Activated CD4-positive, alpha-beta memory T cell treated with anti-CD3 and anti-CD28 coated beads for 36 hours (primary cell): Measurements from ENCODE around the gene MYMX. TPM values are rescaled to one million over a fixed set of nuclear protein-coding genes. Genes with fewer than 3 reads are reported as not detected.
"Not testable (repeated sequence)": the region's sequence is repeated elsewhere in the genome, so short reads cannot be mapped to it uniquely, and the experiment has no call there.

Experiments
- CTCF ChIA-PET: fragments of 350-600 bp; sonication (Branson Sonifier 250); formaldehyde crosslinking; loops from one replicate; lab custom pipeline; 2021; ENCODE audit warnings: antibody characterized with exemption, inconsistent platforms; lab: Charles Lee
- POLR2A ChIA-PET: fragments of 350-600 bp; sonication (Branson Sonifier 250); formaldehyde crosslinking; loops from one replicate; lab custom pipeline; 2021; ENCODE audit warnings: antibody characterized with exemption; lab: Charles Lee
- DNase-seq: peaks from one replicate; pipeline ENCODE4 v3.0.0-alpha.2; 2020
- H3K27ac Mint-ChIP-seq: one replicate; pipeline ENCODE4 v1.8.0; 2021; ENCODE audit warnings: mixed read lengths
- H3K27me3 Mint-ChIP-seq: one replicate; pipeline ENCODE4 v1.8.0; 2021; ENCODE audit warnings: mixed read lengths
- H3K36me3 Mint-ChIP-seq: one replicate; pipeline ENCODE4 v1.8.0; 2021; ENCODE audit warnings: mixed read lengths
- H3K4me1 Mint-ChIP-seq: one replicate; pipeline ENCODE4 v1.8.0; 2021; ENCODE audit warnings: low read depth, mixed read lengths
- H3K4me3 Mint-ChIP-seq: one replicate; pipeline ENCODE4 v1.8.0; 2021; ENCODE audit warnings: mild to moderate bottlenecking, mixed read lengths
- H3K9me3 Mint-ChIP-seq: one replicate; pipeline ENCODE4 v1.8.0; 2021; ENCODE audit warnings: mixed read lengths
- intact Hi-C: fragments of 100-400 bp; cut with micrococcal nuclease; formaldehyde crosslinking; loops from one replicate; pipeline ENCODE4 v1.15.1; 2023
- total RNA-seq, 2 experiments: library from RNA; stranded (reverse); gene quantifications; one replicate each; pipeline ENCODE4 v1.2.3, GENCODE V29; 2021

MYMX gene
- total RNA-seq, 2 experiments from 2014 or later, result not detected

GRCh38 chr6:44228031-44228430, 11.3 kb downstream of the MYMX start:
- Mint-ChIP-seq H3K27me3 (no peaks in the 10 kb centered on the region), H3K4me1 (peaks cover 13% of the 10 kb centered on the region), H3K9me3 (no peaks in the 10 kb centered on the region), H3K27ac (no peak overlapping the region), H3K36me3 (peaks cover 44% of the 10 kb centered on the region), H3K4me3 (no peak overlapping the region)
- POLR2A ChIA-PET, result interaction anchor here (1.1 kb wide), 1 partner anchor 20 kb away, joined by 3 read pairs; no protein-coding TSS in a partner anchor
- no peak for DNase-seq
- intact Hi-C loops, result no loop called here
- CTCF ChIA-PET, result no interaction called here

- Mint-ChIP-seq H3K27me3 (no peaks in the 10 kb centered on the region), H3K27ac (no peak overlapping the region)
- intact Hi-C loops, result no loop called here
Observed at GRCh38 chr6:44228433-44228832, 11.7 kb downstream of the MYMX start.

GRCh38 chr6:44228836-44229235, 12.1 kb downstream of the MYMX start:
- no peak overlapping the region for H3K4me3 Mint-ChIP-seq
- intact Hi-C loops, result no loop called here
- H3K36me3 Mint-ChIP-seq, result peaks cover 48% of the 10 kb centered on the region
- no peak for DNase-seq
- no peaks in the 10 kb centered on the region for H3K9me3 Mint-ChIP-seq
- ChIA-PET POLR2A (interaction anchor here (1.1 kb wide), 1 partner anchor 19 kb away, joined by 3 read pairs; no protein-coding TSS in a partner anchor), CTCF (no interaction called here)
- no peak overlapping the region for H3K27ac Mint-ChIP-seq
- no peaks in the 10 kb centered on the region for H3K27me3 Mint-ChIP-seq
- H3K4me1 Mint-ChIP-seq, result peaks cover 12% of the 10 kb centered on the region

More at GRCh38 chr6:44228433-44228832, 11.7 kb downstream of the MYMX start:
- ChIA-PET CTCF (no interaction called here), POLR2A (interaction anchor here (1.1 kb wide), 1 partner anchor 19 kb away, joined by 3 read pairs; no protein-coding TSS in a partner anchor)
- Mint-ChIP-seq H3K4me1 (peaks cover 12% of the 10 kb centered on the region), H3K36me3 (peaks cover 44% of the 10 kb centered on the region), H3K4me3 (no peak overlapping the region), H3K9me3 (no peaks in the 10 kb centered on the region)
- DNase-seq, result no peak

GRCh38 chr6:44229376-44230033, 12.8 kb downstream of the MYMX start:
- no peak overlapping the region for H3K4me3 Mint-ChIP-seq
- CTCF ChIA-PET, result interaction anchor here (0.7 kb wide), 1 partner anchor 76 kb away, joined by 3 read pairs; no protein-coding TSS in a partner anchor
- peaks cover 48% of the 10 kb centered on the region for H3K36me3 Mint-ChIP-seq
- no peak for DNase-seq
- POLR2A ChIA-PET, result no interaction called here
- no peak overlapping the region for H3K27ac Mint-ChIP-seq
- intact Hi-C loops, result no loop called here
- peaks cover 8% of the 10 kb centered on the region for H3K4me1 Mint-ChIP-seq
- no peaks in the 10 kb centered on the region for H3K27me3 Mint-ChIP-seq
- H3K9me3 Mint-ChIP-seq, result no peaks in the 10 kb centered on the region

GRCh38 chr6:44230034-44230675, 13.4 kb downstream of the MYMX start:
- Mint-ChIP-seq H3K27me3 (no peaks in the 10 kb centered on the region), H3K36me3 (peaks cover 46% of the 10 kb centered on the region), H3K9me3 (no peaks in the 10 kb centered on the region), H3K4me1 (peaks cover 3% of the 10 kb centered on the region), H3K4me3 (no peak overlapping the region), H3K27ac (no peak overlapping the region)
- no peak for DNase-seq
- CTCF ChIA-PET, result interaction anchor here (0.7 kb wide), 1 partner anchor 75 kb away, joined by 3 read pairs; no protein-coding TSS in a partner anchor
- intact Hi-C loops, result no loop called here
- POLR2A ChIA-PET, result no interaction called here

GRCh38 chr6:44231426-44231825, 14.7 kb downstream of the MYMX start:
- H3K9me3 Mint-ChIP-seq, H3K27ac Mint-ChIP-seq, DNase-seq, CTCF ChIA-PET, POLR2A ChIA-PET, H3K4me3 Mint-ChIP-seq, H3K27me3 Mint-ChIP-seq, H3K4me1 Mint-ChIP-seq, intact Hi-C loops: not testable (repeated sequence)
- peaks cover 50% of the 10 kb centered on the region for H3K36me3 Mint-ChIP-seq

GRCh38 chr6:44232676-44233566, 16.2 kb downstream of the MYMX start:
- H3K4me3 Mint-ChIP-seq, result no peak overlapping the region
- CTCF ChIA-PET, result interaction anchor here (0.9 to 1.8 kb wide), 3 partner anchors 9 to 136 kb away, joined by 3 to 9 read pairs (median 4); no protein-coding TSS in a partner anchor
- DNase-seq, result no peak

GRCh38 chr6:44233567-44234100, 16.9 kb downstream of the MYMX start:
- no peaks in the 10 kb centered on the region for H3K9me3 Mint-ChIP-seq
- no peaks in the 10 kb centered on the region for H3K27me3 Mint-ChIP-seq
- ChIA-PET CTCF (interaction anchor here (0.9 to 1.8 kb wide), 2 partner anchors 9 to 136 kb away, joined by 4 to 9 read pairs; no protein-coding TSS in a partner anchor), POLR2A (interaction anchor here (2.5 kb wide), 1 partner anchor 10 kb away, joined by 14 read pairs; the partner anchor contains the start of gene SLC29A1)
- intact Hi-C loops, result no loop called here
- no peak overlapping the region for H3K4me3 Mint-ChIP-seq
- no peak for DNase-seq
- peaks cover 38% of the 10 kb centered on the region for H3K36me3 Mint-ChIP-seq
- no peak overlapping the region for H3K27ac Mint-ChIP-seq
- H3K4me1 Mint-ChIP-seq, result peaks cover 22% of the 10 kb centered on the region

More at GRCh38 chr6:44232676-44233566, 16.2 kb downstream of the MYMX start:
- intact Hi-C loops, result no loop called here
- no peaks in the 10 kb centered on the region for H3K9me3 Mint-ChIP-seq
- H3K27me3 Mint-ChIP-seq, result no peaks in the 10 kb centered on the region
- POLR2A ChIA-PET, result no interaction called here
- H3K4me1 Mint-ChIP-seq, result peaks cover 15% of the 10 kb centered on the region
- H3K36me3 Mint-ChIP-seq, result peaks cover 44% of the 10 kb centered on the region
- H3K27ac Mint-ChIP-seq, result no peak overlapping the region

- Mint-ChIP-seq H3K9me3 (no peaks in the 10 kb centered on the region), H3K4me1 (peaks cover 29% of the 10 kb centered on the region), H3K27me3 (no peaks in the 10 kb centered on the region), H3K36me3 (peaks cover 32% of the 10 kb centered on the region), H3K27ac (no peak overlapping the region), H3K4me3 (no peak overlapping the region)
- CTCF ChIA-PET, result interaction anchor here (0.6 to 2.6 kb wide), 12 partner anchors 8 to 221 kb away, joined by 3 to 31 read pairs (median 4); partner anchors contain the start of gene SLC29A1
- DNase-seq, result no peak
- intact Hi-C loops, result loop anchor here (5.0 kb wide), 1 partner anchor 137 kb away; no protein-coding TSS in a partner anchor
- POLR2A ChIA-PET, result interaction anchor here (2.3 to 2.5 kb wide), 2 partner anchors 11 to 13 kb away, joined by 10 to 14 read pairs; partner anchors contain the start of genes HSP90AB1 and SLC29A1
Observed at GRCh38 chr6:44234101-44235025, 17.6 kb downstream of the MYMX start.

GRCh38 chr6:44235269-44235668, 18.5 kb downstream of the MYMX start:
- Mint-ChIP-seq H3K9me3 (no peaks in the 10 kb centered on the region), H3K36me3 (peaks cover 29% of the 10 kb centered on the region), H3K4me1 (peaks cover 29% of the 10 kb centered on the region), H3K4me3 (no peak overlapping the region), H3K27ac (no peak overlapping the region), H3K27me3 (no peaks in the 10 kb centered on the region)
- DNase-seq, result no peak
- ChIA-PET CTCF (interaction anchor here (1.0 to 2.6 kb wide), 10 partner anchors 10 to 465 kb away, joined by 3 to 31 read pairs (median 4); partner anchors contain the start of genes SLC29A1 and VEGFA), POLR2A (interaction anchor here (2.3 to 2.5 kb wide), 2 partner anchors 12 kb away, joined by 10 to 14 read pairs; partner anchors contain the start of genes HSP90AB1 and SLC29A1)
- intact Hi-C loops, result loop anchor here (5.0 kb wide), 1 partner anchor 138 kb away; no protein-coding TSS in a partner anchor
